ENCODE results near the gene CCBE1.
"Not testable (repeated sequence)": the region's sequence is repeated elsewhere in the genome, so short reads cannot be mapped to it uniquely, and the experiment has no call there.

Gene CCBE1

GRCh38 chr18:59675346-59675745 lies 21.9 kb downstream of the CCBE1 start:
- no peak for DNase-seq

GRCh38 chr18:59674903-59675270 lies 22.3 kb downstream of the CCBE1 start:
- no peak for DNase-seq

- no peak for DNase-seq
These were observed 22.9 kb downstream of the CCBE1 start for GRCh38 chr18:59674186-59674902.

DNA sequence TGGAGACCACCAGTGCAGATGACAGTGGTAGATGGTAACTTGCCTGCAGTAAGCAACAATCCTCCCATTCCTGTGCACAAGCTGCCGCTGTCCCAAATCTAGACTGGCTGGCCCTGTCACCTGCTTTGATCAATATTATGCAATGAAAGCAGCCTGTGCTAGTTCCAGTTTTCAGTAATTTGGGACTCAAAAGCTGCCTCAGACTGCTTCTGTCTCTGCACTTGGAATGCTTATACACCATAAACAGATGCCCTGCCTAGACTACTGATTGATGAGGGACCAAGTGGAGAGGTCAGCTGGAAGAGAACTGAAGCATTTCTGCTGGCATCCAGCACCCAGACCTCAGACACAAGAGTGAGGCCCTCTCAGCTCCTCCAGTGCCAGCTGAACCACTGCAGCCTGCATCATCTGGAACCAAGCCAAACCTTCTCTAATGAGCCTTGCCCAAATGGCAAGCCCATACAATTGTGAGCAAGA lies 24.9 kb downstream of the CCBE1 start:
- no peak for DNase-seq

GRCh38 chr18:59671551-59671950 lies 25.7 kb downstream of the CCBE1 start:
- DNase-seq = no peak

- no peak for DNase-seq
These were observed 27.2 kb downstream of the CCBE1 start for GRCh38 chr18:59669872-59670657.

- DNase-seq = no peak
These were observed 29.7 kb downstream of the CCBE1 start for GRCh38 chr18:59667488-59667887.

GRCh38 chr18:59666007-59666402 lies 31.2 kb downstream of the CCBE1 start:
- not testable (repeated sequence) for DNase-seq

DNA sequence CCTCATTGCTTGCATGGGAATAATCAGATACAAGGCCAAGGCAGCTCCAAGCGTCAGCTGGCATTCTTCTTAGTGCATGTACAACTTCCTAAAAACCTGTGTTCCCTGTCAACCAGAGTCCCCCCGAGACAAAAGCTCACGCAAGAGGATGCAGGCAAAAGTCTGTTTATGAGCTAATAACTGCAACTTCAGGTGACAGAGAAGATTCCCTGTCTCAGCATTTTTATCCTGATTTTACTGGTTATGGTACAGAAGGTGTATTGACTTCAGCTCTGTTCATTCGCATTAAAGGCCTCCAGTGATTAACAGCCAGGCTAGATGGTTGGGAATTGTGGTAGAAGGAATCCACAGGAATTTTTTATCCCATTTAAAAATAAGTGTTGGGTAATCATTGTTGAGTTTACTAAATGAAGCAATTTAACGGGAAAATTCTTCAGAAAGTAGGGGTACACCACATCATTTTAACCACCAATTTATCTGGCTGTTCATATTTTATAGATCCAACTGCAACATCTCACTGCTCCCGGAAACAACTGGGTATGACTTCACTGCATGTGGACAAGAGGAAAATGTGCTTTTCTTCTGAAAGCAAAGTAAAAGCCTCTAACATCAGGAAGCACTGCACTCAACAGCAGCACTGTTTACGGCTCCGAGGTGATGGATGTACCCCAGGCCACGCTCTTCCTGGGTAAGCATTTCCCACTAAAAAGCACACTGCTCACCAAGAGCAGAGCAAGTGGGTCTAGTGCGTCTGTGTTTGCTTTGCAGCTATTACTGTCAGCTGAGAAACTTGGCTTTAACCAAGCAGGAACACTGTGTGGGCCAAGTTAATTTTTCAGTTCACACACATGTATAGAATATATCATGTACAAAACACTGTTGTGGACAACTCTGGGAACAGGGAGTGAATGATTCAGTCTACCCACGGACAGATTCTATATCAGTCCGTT lies 31.9 kb downstream of the CCBE1 start:
- DNase-seq = no peak

DNA sequence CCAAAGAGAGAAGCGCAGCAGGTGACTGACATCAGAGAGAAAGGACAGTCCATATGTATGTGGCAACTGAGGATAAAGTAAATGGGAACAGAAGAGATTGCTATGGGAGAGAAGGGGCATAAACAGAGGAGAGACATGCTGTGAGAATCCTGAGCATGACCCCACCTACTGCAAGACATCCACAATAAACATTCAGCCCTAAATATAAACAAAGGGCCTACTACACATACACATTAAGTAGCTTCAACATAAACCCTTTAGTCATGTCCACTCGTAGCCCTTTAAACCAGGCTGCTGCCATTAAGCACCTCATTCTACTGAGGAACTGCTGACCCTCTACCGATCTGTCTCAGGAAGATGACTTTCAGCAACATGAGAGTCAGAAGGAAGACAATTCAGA lies 32.9 kb downstream of the CCBE1 start:
- no peak for DNase-seq

DNA sequence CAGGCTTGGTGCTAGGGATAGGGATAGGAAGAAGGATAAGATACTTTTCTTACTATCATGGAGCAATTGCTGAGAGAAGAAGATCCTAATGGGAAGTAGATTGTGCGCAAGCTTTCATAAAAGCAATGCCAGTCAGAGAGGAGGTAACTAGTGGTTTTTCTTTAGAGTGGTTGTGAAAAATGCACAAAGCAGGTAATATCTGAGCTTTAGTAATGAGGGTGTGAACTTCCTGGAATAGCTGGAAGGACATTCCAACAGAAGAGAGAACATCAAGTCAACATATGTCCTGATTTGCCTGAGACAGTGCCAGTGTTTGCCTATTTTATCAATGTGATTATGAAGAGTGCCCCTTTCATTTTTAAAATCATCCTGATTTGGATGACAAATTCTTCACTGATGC lies 34.1 kb downstream of the CCBE1 start:
- DNase-seq = no peak

- no peak for DNase-seq
These were observed 35.1 kb downstream of the CCBE1 start for GRCh38 chr18:59661891-59662701.

DNA sequence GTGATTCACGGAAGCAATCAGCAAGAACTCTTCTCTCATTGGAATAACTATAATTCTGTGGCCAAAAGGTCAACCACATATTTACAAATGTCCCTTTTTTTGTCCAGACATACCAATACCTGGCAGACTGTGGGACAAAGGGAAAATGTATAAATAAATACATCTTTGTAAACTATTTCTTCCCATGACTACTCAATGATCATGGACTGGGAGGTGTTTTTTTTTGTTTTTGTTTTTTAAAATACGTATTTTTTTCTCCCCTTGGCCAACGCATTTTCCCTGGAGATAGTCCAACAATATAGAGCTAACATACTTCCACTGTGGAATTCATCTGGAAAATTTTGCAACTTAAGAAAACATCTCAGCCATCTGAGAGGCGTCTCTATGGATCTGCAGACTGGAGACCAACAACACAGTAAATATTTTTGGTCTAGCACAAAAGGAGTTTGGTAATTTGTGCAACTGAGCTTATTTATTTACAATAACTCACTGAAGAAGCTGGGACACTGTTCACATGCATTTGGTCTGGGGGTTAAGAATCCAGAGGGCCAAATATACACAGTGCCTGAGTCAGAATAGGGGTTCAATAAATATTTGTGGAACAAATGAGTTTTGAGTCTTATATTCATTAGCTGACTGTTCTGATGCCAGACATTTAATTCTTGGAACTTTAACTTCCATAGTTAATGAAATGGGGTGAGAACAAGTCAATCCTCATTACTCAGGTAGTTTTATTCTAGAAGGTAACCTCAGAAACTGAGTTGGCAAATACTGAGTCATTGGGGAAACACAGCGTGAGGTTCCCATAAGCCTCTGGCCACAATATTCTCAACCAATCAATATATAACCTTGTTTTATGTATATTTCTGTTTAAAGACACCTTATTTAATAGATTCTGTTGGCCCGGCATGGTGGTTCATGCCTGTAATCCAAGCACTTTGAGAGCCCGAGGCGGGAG lies 36.2 kb downstream of the CCBE1 start:
- no peak for DNase-seq

GRCh38 chr18:59660366-59660765 lies 36.9 kb downstream of the CCBE1 start:
- DNase-seq = no peak

GRCh38 chr18:59659508-59660170 lies 37.6 kb downstream of the CCBE1 start:
- DNase-seq = no peak

- DNase-seq = no peak
These were observed 38.3 kb downstream of the CCBE1 start for GRCh38 chr18:59658941-59659340.

DNA sequence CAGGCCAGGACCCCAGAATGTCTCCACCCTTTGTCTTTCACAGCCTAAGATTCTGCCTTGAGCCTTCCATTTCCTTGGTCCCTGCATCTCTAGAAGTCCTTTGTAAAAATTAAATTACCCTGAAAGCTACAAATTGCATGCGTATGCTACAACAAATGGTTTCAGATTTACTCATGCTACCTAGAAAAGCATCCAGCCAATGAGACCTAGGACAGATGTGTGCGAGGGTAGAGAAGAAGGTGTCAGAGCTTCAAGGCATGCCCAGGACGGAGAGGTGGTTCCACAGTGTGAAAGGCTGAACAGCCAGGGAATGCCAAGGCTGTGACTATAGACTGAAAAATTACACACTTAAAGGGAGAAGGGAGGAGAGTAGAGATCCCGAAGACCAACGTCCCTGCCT lies 40.2 kb downstream of the CCBE1 start:
- no peak for DNase-seq

DNA sequence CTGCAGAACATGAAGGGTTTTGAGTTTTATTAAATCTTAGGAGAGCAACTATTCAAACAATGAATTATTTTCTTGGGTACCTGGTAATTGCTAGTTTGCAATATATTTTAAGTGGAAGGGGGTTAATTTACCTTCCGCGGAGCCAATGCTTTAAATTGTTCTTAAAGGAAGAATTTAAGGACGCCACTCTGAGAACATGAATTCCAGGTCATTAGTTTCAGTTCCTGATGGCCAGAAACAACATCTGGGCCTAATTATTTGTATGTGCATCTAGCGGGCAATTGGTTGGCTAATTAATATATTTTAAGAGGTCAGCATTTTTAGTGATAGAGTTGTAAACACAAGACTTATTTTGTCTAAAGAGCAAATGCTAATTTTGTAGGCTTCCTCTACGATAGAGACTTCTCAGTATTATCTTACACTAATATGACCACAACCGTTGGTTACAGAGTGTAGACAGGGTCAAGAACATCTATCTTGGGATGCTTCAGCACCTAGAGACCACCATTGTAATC lies 40.8 kb downstream of the CCBE1 start:
- no peak for DNase-seq

GRCh38 chr18:59655676-59656075 lies 41.5 kb downstream of the CCBE1 start:
- DNase-seq = no peak

- no peak for DNase-seq
These were observed 46.2 kb downstream of the CCBE1 start for GRCh38 chr18:59651071-59651470.

Data from activated CD8-positive, alpha-beta memory T cell treated with anti-CD3 and anti-CD28 coated beads, Interleukin-2, amount 50 U/mL, for 48 hours (primary cell).